Peyer's patch (tissue), 4 donors: ENCODE results near the gene CDPF1.

Experiments used
- CTCF ChIP-seq, 6 experiments: fragments of 450-650 bp in 4 of 6; fragments of 200-600 bp in 2 of 6; sonication (generic) in 1 of 6; IDR thresholded peaks; one replicate each; pipeline ENCODE4 v1.5.1; 2017 to 2019; ENCODE audit warnings: antibody characterized with exemption in 6 of 6, mild to moderate bottlenecking in 3 of 6, moderate library complexity in 1 of 6
- POLR2A ChIP-seq, 2 donors: fragments of 450-650 bp; IDR thresholded peaks; one replicate each; pipeline ENCODE4 v1.5.1; 2017; ENCODE audit warnings: antibody characterized with exemption in 2 of 2, mild to moderate bottlenecking in 2 of 2, moderate library complexity in 2 of 2

GRCh38 chr22:46241396-46242007, 8.6 kb downstream of the CDPF1 start:
- no peak for TF ChIP-seq CTCF (IDR thresholded peaks at IDR 0.05)
- TF ChIP-seq POLR2A (IDR thresholded peaks at IDR 0.05), result no peak
